ENCODE results near the gene XPR1.

DNA sequence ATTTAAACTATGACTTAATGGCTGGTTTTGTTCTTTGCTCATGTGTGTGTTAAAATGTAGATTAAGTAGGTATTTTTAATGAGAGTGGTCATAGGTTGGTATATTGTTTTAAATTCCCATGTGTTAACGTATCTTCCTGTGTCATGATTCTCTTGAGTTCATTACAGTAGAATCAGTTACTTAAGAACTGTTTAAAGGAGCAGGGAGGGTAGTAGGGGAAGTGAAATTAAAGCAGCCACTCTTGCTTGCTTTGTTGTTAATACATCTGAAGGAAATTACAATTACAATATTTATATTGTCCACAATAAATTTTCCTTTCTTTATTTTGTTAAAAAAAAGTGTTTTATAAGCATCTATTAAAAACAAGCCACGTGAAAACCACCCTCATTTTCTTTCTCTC lies 161.6 kb downstream of the XPR1 start:
- TF ChIP-seq EZH2 (IDR thresholded peaks at IDR 0.05; ENCODE audit: insufficient read depth, poor library complexity, severe bottlenecking) = no peak
- no peak for TF ChIP-seq EZH2phosphoT487 (IDR thresholded peaks at IDR 0.05; ENCODE audit: insufficient read depth, low read depth)

Measured in GM23248 (cell line).